ENCODE results near the gene CTNND2. TPM values are rescaled to one million over a fixed set of nuclear protein-coding genes. Genes with fewer than 3 reads are reported as not detected.

CTNND2 gene
- total RNA-seq, 1 donor from 2014 or later: 2.5 TPM

DNA sequence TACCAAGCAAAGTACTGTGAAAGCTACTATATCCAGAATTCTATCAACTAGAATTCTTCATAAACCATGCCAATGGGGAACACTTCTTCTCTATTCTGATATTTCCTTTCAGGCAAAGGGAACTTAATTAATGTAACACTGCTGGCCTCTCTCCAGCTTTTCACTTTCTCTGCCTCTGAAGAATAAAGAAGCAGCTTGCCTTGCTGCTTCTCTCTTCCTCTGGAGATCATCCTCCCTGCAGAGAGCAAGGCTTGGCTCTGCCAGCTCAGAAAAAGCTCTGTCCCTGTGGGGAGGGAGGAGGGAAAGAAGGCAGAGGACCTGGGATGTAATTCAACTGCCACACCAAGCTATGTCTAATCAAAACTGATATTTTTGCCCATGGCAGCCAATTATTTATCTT lies 6.5 kb downstream of the CTNND2 start:
- Mint-ChIP-seq H3K4me1 (ENCODE audit: unreplicated experiment) (peaks cover under 1% of the 10 kb centered on the region), H3K27ac (ENCODE audit: unreplicated experiment) (no peak overlapping the region), H3K27me3 (ENCODE audit: unreplicated experiment) (peaks cover 13% of the 10 kb centered on the region), H3K36me3 (ENCODE audit: unreplicated experiment) (no peaks in the 10 kb centered on the region), H3K9me3 (ENCODE audit: unreplicated experiment) (no peaks in the 10 kb centered on the region), H3K4me3 (ENCODE audit: unreplicated experiment) (no peak overlapping the region)
- no peak for TF ChIP-seq CTCF (IDR thresholded peaks at IDR 0.05)
- DNase-seq (ENCODE audit: extremely low spot score, unreplicated experiment): no peak

DNA sequence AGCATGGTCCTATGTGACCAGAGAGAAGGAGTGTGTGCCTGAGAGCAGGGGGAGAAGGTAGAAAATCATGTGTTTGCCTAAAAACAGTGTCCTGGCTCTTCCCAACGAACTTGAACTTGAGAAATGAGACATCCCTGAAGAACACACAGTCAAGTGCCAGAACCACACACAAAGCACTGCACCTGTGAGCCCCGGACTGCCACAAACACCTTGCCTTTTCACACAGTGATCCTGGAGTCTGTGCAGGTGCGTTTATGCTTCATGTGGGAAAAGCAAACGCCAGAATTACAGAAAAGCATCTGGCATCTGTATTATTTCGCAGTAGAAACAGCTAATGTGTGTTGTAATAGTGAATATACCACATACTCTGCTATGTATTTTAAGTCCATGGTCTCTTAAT lies 9.3 kb downstream of the CTNND2 start:
- Mint-ChIP-seq H3K27me3 (ENCODE audit: unreplicated experiment) (no peaks in the 10 kb centered on the region), H3K4me1 (ENCODE audit: unreplicated experiment) (no peaks in the 10 kb centered on the region), H3K4me3 (ENCODE audit: unreplicated experiment) (no peak overlapping the region), H3K36me3 (ENCODE audit: unreplicated experiment) (no peaks in the 10 kb centered on the region), H3K9me3 (ENCODE audit: unreplicated experiment) (no peaks in the 10 kb centered on the region), H3K27ac (ENCODE audit: unreplicated experiment) (no peak overlapping the region)
- no peak for TF ChIP-seq CTCF (IDR thresholded peaks at IDR 0.05)
- no peak for DNase-seq (ENCODE audit: extremely low spot score, unreplicated experiment)

DNA sequence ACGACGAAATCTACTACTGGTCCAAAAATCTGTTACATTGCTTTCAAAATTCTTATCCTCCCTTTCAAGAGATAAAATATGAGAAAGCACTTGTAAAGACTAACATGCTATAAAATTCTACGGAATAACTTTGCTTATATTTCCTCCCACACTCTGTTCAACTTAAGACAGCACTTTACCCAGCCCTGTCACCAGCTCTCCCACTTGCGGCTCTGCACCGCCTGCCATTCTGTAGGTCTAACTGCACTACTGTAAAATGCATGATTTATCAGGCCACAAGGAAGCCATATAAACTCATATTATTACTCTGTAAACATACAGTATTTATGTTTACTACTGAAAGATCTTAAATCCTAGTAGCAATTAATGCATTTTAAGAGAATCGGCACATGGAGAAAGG lies 11.4 kb downstream of the CTNND2 start:
- Mint-ChIP-seq H3K36me3 (ENCODE audit: unreplicated experiment) (no peaks in the 10 kb centered on the region), H3K27ac (ENCODE audit: unreplicated experiment) (no peak overlapping the region), H3K4me3 (ENCODE audit: unreplicated experiment) (no peak overlapping the region), H3K9me3 (ENCODE audit: unreplicated experiment) (no peaks in the 10 kb centered on the region), H3K27me3 (ENCODE audit: unreplicated experiment) (no peaks in the 10 kb centered on the region), H3K4me1 (ENCODE audit: unreplicated experiment) (no peaks in the 10 kb centered on the region)
- TF ChIP-seq CTCF (IDR thresholded peaks at IDR 0.05): no peak
- no peak for DNase-seq (ENCODE audit: extremely low spot score, unreplicated experiment)

- Mint-ChIP-seq H3K9me3 (ENCODE audit: unreplicated experiment) (no peaks in the 10 kb centered on the region), H3K4me3 (ENCODE audit: unreplicated experiment) (no peak overlapping the region), H3K27ac (ENCODE audit: unreplicated experiment) (no peak overlapping the region), H3K27me3 (ENCODE audit: unreplicated experiment) (no peaks in the 10 kb centered on the region), H3K36me3 (ENCODE audit: unreplicated experiment) (no peaks in the 10 kb centered on the region), H3K4me1 (ENCODE audit: unreplicated experiment) (no peaks in the 10 kb centered on the region)
- TF ChIP-seq CTCF (IDR thresholded peaks at IDR 0.05): no peak
- DNase-seq (ENCODE audit: extremely low spot score, unreplicated experiment): no peak
These were observed 13.5 kb downstream of the CTNND2 start for GRCh38 chr5:11890777-11891176.

- Mint-ChIP-seq H3K4me3 (ENCODE audit: unreplicated experiment) (no peak overlapping the region), H3K27me3 (ENCODE audit: unreplicated experiment) (no peaks in the 10 kb centered on the region), H3K4me1 (ENCODE audit: unreplicated experiment) (no peaks in the 10 kb centered on the region), H3K27ac (ENCODE audit: unreplicated experiment) (no peak overlapping the region), H3K36me3 (ENCODE audit: unreplicated experiment) (no peaks in the 10 kb centered on the region), H3K9me3 (ENCODE audit: unreplicated experiment) (peaks cover 15% of the 10 kb centered on the region)
- no peak for TF ChIP-seq CTCF (IDR thresholded peaks at IDR 0.05)
- no peak for DNase-seq (ENCODE audit: extremely low spot score, unreplicated experiment)
These were observed 16.0 kb downstream of the CTNND2 start for GRCh38 chr5:11888221-11888620.
